ENCODE results near the gene KLLN.

- TF ChIP-seq CTCF (IDR thresholded peaks at IDR 0.05) (no peak), POLR2A (IDR thresholded peaks at IDR 0.05) (no peak), EP300 (IDR thresholded peaks at IDR 0.05) (no peak)
Observed at GRCh38 chr10:87841186-87841585, 22.1 kb downstream of the KLLN start.
